HG02678 (cell line): ENCODE results near the gene PLAC8L1.

ENCODE experiments used
- ATAC-seq: cut with Tn5 transposase; IDR thresholded peaks from one replicate; pipeline ENCODE4 v1.9.1; 2021; ENCODE audit warnings: mild to moderate bottlenecking, moderate library complexity; ENCODE audit not compliant: unreplicated experiment

Gene PLAC8L1

GRCh38 chr5:146081556-146081955 is 23.8 kb downstream of the PLAC8L1 start:
- no peak for ATAC-seq

GRCh38 chr5:146079695-146080373 is 25.5 kb downstream of the PLAC8L1 start:
- ATAC-seq = no peak

GRCh38 chr5:146078566-146078965 is 26.8 kb downstream of the PLAC8L1 start:
- ATAC-seq = no peak

- ATAC-seq = no peak
These were observed 28.9 kb downstream of the PLAC8L1 start for GRCh38 chr5:146076455-146076854.

GRCh38 chr5:146076028-146076427 is 29.3 kb downstream of the PLAC8L1 start:
- ATAC-seq = no peak

GRCh38 chr5:146073239-146073900 is 32.0 kb downstream of the PLAC8L1 start:
- ATAC-seq = no peak

- no peak for ATAC-seq
These were observed 32.8 kb downstream of the PLAC8L1 start for GRCh38 chr5:146072595-146072994.

GRCh38 chr5:146071171-146071570 is 34.2 kb downstream of the PLAC8L1 start:
- no peak for ATAC-seq

GRCh38 chr5:146070746-146071145 is 34.6 kb downstream of the PLAC8L1 start:
- no peak for ATAC-seq

- ATAC-seq = peak; percentile 20
These were observed 35.6 kb downstream of the PLAC8L1 start for GRCh38 chr5:146069780-146070099.

- ATAC-seq = peak; percentile 73
These were observed 36.2 kb downstream of the PLAC8L1 start for GRCh38 chr5:146068977-146069779.

GRCh38 chr5:146068206-146068605 is 37.2 kb downstream of the PLAC8L1 start:
- ATAC-seq = no peak

GRCh38 chr5:146066968-146067367 is 38.4 kb downstream of the PLAC8L1 start:
- no peak for ATAC-seq

- no peak for ATAC-seq
These were observed 45.2 kb downstream of the PLAC8L1 start for GRCh38 chr5:146060221-146060585.

GRCh38 chr5:146059460-146060220 is 45.7 kb downstream of the PLAC8L1 start:
- no peak for ATAC-seq

- ATAC-seq = no peak
These were observed 49.9 kb downstream of the PLAC8L1 start for GRCh38 chr5:146055432-146055831.

- ATAC-seq = no peak
These were observed 52.6 kb downstream of the PLAC8L1 start for GRCh38 chr5:146052780-146053179.

- ATAC-seq = no peak
These were observed 53.7 kb downstream of the PLAC8L1 start for GRCh38 chr5:146051678-146052077.

GRCh38 chr5:146050086-146050485 is 55.3 kb downstream of the PLAC8L1 start:
- no peak for ATAC-seq

- no peak for ATAC-seq
These were observed 55.7 kb downstream of the PLAC8L1 start for GRCh38 chr5:146049704-146050026.

GRCh38 chr5:146048994-146049703 is 56.2 kb downstream of the PLAC8L1 start:
- ATAC-seq = no peak
